Umbilical cord (tissue), 2 donors: ENCODE measurements around the gene COMMD3. TPM values are rescaled to one million over a fixed set of nuclear protein-coding genes. Genes with fewer than 3 reads are reported as not detected.
A peak's percentile ranks its signal among the peaks of the same experiment; 100 is the strongest.
"Not testable (repeated sequence)": the region's sequence is repeated elsewhere in the genome, so short reads cannot be mapped to it uniquely, and the experiment has no call there.

Source experiments
- DNase-seq: peaks from one replicate; pipeline ENCODE4 v3.0.0-alpha.2; 2015; ENCODE audit warnings: low spot score
- total RNA-seq: library from RNA; depleted of rRNA; stranded (reverse); fragments of >200 nt; gene quantifications from one replicate; pipeline ENCODE4 v1.2.3, GENCODE V29; 2014; ENCODE audit warnings: low replicate concordance; ENCODE audit not compliant: insufficient read depth

COMMD3 gene
- total RNA-seq = 33.7 TPM

DNA sequence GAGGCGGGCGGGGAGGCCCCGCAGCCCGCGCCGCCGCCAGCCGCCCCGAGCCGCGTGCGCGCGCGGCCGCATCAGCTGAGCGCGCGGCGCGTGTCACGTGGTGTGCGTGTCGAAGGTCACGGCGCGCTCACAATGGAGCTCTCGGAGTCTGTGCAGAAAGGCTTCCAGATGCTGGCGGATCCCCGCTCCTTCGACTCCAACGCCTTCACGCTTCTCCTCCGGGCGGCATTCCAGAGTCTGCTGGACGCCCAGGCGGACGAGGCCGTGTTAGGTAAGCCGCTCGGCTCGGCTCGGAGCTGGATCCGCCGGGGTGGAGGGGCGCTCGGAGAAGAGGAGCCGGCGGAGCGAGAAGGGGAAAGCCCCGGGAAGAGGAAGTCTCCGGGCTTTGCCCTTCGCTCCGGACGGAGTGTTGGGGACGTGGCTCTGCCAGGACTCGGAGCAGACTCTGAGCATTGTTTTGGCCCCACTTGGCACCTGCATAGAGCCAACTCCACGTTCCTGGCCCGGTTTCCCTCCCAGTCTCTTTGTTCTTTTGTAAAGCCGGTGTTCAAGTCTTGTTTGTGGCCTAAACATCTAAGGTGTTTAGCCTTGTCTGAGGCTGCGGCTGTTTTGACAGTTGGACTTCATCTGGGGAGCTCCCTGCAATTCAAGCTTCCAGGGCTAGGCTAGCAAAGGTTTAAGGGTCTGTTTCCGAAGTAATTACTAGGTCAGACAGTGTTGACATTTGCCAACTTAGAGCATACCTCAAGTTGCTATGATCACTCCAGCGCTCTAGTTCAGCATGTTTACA is at the start of gene COMMD3:
COMMD3 (plus strand) TSS at position 103 of the 790 bp plus-strand sequence; CDS start at position 133, 30 bp downstream.
- DNase-seq = peak; percentile 94

DNA sequence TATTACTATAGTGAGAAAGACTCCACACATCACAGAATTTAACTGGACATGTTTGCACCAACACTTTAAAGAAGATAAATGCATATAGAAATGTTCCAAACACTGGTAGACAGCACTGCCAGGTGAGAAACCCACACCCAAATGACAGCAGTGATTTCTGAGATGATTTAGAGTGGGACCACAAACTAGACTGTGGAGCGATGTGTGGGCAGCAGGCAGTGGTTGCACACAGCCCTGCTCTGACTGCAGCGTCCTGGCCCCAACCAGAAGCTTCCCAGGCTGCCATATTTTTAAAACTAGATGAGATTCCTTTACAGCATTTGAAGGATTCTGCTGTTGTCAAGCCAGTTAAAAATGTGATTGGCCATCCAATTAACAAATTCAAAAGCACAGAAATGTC is 47.7 kb upstream of the COMMD3 start:
- DNase-seq = no peak

DNA sequence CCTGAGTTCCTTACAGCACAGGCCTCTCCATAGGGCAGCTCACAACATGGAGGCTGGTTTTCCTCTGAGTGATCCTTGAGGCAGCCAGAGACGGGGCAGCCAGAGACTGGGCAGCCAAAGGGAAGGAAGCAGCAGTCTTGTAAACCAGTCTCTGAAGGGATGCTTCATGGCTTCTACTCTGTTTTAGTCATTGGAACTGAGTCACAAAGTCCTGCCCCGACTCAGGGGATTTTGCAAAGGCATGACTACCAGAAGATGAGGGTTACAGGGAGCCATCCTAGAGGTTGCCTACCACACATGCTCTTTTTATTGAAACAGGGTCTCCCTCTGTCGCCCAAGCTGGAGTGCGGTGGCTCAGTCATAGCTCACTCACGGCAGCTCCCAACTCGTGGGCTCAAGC is 44.4 kb upstream of the COMMD3 start:
- no peak for DNase-seq

DNA sequence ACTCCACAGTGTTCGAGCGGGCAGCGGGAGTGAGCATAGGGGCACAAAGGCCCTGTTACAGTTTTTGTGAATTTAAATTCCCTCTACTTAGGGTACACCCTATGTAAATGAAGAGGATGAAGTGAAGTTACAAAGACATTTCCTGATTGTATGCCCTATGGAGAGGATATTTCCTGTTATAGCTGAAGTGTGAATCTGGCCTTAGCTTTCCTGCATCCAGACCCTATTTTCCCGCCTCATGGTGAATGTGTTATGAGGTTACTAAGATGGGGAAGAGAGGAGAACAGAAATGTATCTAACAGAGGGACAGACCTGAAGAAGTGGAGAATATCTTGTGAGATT is 37.8 kb upstream of the COMMD3 start:
- DNase-seq = no peak

- no peak for DNase-seq
Measured at GRCh38 chr10:22280078-22280477, 36.1 kb upstream of the COMMD3 start.

GRCh38 chr10:22285130-22285529 is 31.1 kb upstream of the COMMD3 start:
- DNase-seq = no peak

DNA sequence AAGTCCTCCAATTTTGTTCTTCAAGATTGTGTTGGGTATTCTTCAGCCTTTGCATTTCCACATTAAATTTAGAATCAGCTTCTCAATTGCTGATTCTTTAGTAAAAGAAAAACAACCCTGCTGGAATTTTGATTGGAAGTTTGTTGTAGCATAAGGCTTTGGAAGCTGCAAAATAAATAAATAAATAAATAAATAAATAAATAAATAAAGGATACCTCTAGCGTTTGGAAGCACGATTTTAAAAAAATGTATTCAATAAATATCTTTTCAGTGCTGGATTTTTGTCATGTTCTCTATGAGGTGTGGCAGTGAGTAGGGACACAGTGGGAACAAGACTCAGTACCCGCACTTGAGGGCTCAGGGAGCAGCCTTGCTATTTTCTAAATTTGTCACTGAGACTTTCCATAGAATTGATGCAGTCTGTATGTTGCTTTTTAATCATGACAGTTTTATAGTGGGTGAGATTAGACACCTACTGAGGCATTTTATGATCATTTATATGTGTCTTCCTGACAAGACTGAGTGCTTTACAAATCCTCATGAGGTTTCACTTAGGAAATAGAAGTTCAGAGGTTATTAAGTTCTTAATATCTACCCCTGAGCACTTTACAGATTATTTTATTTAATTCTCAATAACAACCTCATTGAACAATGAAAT is 22.3 kb upstream of the COMMD3 start:
- no peak for DNase-seq

GRCh38 chr10:22294694-22295093 is 21.5 kb upstream of the COMMD3 start:
- DNase-seq = no peak

- DNase-seq = no peak
Measured at GRCh38 chr10:22301193-22301592, 15.0 kb upstream of the COMMD3 start.

- no peak for DNase-seq
Measured at GRCh38 chr10:22303461-22303860, 12.7 kb upstream of the COMMD3 start.

DNA sequence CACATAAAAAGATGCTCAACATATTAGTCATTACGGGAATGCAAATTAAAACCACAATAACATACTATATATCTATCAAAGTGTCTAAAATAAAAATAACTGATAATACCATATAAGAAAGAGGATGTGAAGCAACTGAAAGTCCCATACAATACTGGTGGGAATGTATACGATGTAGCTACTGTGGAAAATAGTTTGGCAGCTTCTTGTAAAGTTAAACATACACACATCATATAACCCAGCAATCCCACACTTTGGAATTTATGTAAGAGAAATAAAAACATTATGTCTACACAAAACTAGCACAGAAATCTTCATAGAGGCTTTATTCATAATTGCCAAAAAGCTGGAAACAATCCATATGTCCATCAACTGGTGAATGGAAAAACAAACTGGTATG is 10.5 kb upstream of the COMMD3 start:
- DNase-seq = no peak

- DNase-seq = peak; percentile 46
Measured at GRCh38 chr10:22308390-22308789, 7.8 kb upstream of the COMMD3 start.

DNA sequence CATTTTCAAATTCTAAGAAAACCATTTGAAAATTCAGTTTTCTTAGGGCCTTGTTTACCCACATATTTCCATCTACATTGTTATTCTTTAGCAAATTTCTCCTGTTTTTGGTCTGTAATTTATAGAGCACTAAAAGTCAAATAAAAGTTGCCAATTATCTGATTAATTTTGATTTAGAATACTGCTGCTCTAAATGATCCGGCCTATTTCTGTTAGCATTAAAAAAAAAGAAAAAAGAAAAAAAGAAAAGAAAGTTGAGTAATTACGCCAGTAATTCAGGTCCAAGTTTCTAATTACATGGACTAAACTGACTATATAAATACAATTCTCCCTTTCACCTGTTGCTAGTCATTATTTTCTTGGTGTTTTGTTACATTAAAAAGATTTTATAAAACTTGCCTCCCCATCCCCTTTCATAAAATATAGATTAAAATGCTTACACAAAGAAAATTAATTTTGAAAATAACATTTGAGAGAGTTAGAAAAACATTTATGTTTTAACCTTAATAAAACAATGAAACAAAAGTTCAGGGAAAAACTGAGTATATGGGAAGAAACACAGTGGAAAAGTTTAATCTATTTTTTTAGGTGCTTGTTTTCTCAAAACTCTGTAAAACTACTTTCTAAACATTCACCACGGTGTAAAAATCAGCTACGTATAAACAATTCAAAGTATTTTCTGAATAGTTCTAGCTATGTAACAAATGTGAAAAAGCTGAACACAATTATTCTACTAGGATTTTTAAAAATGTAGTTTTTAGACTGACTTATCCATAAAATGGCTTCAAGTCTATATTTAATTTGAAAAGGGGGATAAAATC is 6.8 kb upstream of the COMMD3 start:
- no peak for DNase-seq

DNA sequence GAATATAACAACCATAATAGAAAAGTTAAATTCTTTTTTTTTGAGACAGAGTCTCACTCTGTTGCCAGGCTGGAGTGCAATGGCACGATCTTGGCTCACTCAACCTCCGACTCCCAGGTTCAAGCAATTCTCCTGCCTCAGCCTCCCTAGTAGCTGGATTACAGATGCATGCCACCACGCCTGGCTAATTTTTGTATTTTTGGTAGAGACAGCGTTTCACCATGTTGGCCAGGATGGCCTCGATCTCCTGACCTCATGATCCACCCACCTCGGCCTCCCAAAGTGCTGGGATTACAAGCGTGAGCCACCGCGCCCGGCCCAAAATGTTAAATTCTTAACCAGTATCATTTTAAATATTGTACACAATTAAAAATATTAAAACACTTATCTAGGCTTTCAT is 6.2 kb upstream of the COMMD3 start:
- DNase-seq = not testable (repeated sequence)

- no peak for DNase-seq
Measured at GRCh38 chr10:22310928-22311327, 5.3 kb upstream of the COMMD3 start.

- no peak for DNase-seq
Measured at GRCh38 chr10:22314852-22315251, 1.3 kb upstream of the COMMD3 start.

- DNase-seq = no peak
Measured at GRCh38 chr10:22315455-22316285, 518 bp upstream of the COMMD3 start.

- DNase-seq = no peak
Measured at GRCh38 chr10:22317076-22317370, 835 bp downstream of the COMMD3 start.

DNA sequence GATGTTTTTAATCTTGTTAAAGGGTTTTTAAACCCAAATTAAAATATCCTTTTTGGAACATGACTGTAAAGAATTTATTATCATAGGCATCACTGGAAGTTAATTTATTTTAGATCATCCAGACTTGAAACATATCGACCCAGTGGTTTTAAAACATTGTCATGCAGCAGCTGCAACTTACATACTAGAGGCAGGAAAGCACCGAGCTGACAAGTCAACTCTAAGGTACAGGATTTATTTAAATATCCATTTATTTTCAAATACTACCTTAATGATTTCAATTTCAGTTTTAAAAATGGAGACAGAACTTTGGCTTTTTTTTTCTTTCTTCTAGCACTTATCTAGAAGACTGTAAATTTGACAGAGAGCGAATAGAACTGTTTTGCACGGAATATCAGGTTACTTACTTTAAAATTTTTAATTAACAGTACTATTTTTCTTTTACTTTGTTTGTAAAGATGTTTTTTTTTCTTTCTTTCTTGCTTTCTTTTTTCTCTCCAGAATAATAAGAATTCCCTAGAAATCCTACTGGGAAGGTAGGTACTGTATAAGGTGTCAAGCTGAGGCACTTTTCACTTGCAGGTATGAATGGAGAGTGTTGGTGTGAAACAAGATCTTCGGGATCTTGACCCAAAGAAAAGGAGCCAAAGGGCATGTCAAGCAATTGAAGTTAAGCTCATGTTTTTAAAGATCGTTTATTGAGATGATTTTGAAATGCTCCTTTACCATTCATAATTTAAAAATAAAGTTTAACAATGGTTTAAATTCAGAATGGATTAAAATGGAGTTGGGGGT is 1.8 kb downstream of the COMMD3 start:
- DNase-seq = no peak

DNA sequence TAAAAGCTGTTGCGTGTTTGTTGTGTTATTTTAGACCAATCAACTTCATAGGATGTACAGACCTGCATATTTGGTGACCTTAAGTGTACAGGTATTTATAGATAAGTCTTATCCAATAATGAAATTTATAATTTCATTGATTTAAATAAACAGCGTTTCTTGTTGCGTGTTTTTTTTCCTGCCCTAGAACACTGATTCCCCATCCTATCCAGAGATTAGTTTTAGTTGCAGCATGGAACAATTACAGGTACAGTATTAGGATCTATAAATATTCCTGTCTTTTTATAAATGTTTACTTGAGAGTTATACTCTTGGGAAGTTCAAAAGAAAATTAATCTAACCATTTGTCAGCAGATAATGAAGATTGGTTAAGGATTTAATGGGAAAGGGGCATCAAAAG is 2.6 kb downstream of the COMMD3 start:
- DNase-seq = no peak

DNA sequence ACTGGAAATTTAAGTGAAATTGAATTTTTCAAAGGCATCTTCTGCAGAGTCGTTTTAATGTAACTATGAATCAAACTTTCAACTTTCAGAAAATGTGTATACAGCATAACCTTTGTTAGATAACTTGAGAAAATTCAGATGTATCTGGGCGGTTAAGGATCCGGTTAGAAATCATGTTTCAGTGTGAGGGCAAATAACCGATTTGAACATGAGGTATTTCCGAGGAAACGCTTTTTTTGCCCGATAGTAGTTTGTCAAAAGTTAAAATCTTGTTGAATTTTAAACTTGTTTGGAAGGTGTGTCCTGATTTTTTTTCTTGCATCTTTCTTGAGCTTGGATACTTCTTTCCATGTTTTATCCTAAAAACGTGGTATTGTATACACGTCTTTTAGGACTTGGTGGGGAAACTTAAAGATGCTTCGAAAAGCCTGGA is 3.4 kb downstream of the COMMD3 start:
- no peak for DNase-seq
